Measurements from ENCODE around the gene NFYC. TPM values are rescaled to one million over a fixed set of nuclear protein-coding genes. Genes with fewer than 3 reads are reported as not detected.
"Not testable (repeated sequence)": the region's sequence is repeated elsewhere in the genome, so short reads cannot be mapped to it uniquely, and the experiment has no call there.

NFYC gene
- polyA plus RNA-seq, 12 donors = 50.9 to 81.8 (median 59.9) TPM; not detected in 1

GRCh38 chr1:40702810-40703209 lies 11.3 kb downstream of the NFYC start:
- not testable (repeated sequence) for DNase-seq

DNA sequence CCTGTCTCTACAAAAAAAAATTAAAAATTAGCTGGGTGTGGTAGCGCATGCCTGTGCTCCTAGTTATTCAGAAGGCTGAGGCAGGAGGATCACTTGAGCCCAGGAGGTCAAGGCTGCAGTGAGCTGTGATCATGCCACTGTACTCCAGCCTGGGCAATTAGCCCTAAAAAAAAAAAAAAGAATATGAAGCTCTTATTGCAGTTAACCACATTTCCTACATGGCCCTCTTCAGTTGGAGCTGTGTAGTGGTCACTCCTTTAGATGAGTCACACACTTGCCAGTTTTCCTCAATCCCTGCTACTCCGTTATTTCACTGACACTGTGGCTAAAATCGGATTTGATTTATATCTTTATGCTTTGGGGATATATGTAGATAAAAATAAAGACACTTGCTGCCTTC lies 11.8 kb downstream of the NFYC start:
- no peak for DNase-seq

DNA sequence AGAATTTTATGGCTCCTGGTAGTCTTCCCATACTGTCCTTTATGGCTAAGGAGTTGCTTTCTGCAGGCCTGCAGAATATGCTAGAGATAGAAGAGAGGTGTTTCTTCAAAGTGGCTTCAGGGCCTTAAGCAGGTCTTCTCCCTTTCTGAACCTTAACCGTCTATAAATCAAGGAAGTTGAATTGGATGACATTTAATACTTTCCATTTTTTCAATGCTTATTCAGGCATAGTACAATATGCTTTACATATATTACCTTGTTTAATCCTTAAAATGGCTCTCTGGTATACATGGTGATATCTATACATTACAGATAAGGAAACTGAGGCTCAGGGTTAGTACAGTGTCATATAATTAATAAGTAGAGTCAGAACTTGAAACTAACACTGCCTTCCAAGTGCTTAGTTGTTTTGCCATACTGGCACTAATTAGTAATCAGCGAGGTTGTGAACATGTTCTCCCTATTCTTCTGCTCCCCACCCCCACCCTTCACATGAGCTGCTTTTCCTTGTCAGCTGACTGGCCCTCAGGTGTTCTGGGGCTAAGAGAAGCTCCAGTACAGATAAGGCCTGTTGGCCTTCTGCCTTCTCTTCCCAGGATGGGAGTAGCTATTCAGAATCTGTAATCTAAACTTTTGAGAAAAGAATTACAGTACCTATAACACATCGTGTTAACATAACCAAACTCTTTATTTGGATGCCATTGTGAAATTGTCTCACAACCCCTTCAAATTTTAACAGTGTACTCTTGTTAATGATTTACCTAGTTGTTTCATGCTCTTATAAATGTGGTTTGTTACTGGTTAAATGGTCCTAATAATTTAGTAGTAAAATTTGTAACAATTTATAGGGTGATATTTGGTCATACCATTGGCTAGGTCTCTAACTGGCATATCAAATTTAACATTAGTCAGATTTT lies 13.6 kb downstream of the NFYC start:
- no peak for DNase-seq

- no peak for DNase-seq
Measured at GRCh38 chr1:40706626-40707025, 15.1 kb downstream of the NFYC start.

GRCh38 chr1:40708750-40709099 lies 17.2 kb downstream of the NFYC start:
- no peak for DNase-seq

DNA sequence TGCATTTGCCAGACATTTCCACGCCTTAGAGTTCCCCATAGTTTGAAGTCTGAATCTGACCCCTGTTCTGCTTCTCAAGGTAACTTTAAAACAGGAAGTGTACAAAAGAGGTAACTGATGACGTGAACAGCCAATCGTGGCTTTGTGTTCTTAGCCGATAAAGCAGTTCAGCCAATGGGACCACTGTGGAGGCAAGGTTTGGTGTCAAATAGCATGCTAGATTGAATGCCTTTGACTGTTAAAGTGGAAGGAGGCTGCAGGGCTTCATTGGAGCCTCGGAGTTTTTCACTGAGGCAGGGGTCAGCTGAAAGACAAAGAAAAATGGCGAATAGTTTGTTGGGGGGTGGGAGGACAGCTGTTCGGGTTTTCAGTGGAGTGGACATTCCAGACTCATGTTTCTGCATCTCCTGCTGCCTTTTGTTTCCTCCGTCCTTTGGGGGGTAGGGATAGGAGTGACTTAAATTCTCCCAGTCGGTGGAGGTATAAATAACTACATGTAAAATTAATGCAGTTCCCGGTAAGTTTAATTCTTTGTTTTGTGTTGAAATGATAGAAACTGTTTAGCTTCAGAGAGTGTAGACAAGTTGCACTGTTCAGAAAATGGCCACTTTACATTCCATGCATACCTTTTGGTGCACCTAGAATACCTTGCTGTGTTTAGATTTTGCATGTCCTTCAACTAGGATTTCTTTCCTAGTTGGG lies 17.7 kb downstream of the NFYC start:
- peak; percentile 91 for DNase-seq

- no peak for DNase-seq
Measured at GRCh38 chr1:40709802-40710278, 18.3 kb downstream of the NFYC start.

DNA sequence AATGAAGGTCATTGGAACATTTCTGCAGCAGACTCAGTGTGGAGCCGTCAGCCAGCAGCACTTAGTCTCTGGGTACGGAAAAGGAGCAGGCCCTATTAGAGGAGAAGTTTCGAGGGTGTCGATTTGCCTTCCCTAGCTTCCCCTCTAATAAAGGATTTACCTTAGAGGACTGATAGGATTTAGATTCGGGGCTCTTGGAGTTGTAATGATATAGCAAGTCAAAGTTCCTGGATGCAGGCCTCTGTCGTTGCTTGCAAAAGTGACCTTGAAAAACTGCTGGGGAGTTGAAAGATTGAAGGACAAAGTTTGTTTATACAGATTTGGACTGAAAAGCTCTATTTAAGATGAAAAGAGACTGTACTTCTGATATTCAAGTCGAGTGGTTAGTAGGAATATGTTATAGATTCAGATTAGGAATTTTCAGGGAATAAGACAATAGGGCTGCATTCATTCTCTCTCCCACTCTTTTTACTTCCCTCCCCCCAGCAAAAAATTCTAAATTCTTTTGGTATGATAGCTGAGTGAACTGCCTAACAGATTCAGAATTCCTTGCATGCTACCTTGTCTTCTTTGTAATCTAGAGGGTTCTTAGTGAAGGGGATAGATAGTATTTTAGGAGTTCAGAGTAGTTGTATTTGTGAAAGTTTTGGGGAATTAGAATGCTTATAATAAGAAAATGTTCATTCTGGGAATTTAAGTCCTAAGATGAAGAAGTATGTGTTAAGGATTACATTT lies 19.2 kb downstream of the NFYC start:
- no peak for DNase-seq

- no peak for DNase-seq
Measured at GRCh38 chr1:40711465-40712404, 20.2 kb downstream of the NFYC start.

DNA sequence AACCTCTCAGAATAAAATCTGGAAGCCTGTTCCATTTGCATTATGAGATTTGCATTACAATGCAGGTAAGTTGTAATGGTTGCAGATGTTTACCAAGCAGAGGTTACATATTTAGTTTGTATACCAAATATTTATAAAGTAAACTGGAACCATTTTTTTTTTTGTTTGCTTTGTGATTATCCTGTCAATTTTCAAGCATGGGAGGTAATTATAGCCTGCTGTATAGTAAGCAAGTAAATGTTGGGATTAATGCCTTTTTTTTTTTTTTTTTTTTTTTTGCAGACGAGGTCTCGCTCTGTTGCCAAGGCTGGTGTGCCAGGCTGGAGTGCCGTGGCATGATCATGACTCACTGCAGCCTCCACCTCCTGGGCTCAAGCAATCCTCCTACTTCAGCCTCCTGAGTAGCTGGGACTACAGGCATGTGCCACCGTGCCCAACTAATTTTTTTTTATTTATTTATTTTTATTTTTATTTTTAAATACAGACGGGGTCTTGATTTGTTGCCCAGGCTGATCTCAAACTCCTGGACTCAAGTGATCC lies 21.0 kb downstream of the NFYC start:
- no peak for DNase-seq

- DNase-seq = no peak
Measured at GRCh38 chr1:40712997-40713396, 21.5 kb downstream of the NFYC start.

DNA sequence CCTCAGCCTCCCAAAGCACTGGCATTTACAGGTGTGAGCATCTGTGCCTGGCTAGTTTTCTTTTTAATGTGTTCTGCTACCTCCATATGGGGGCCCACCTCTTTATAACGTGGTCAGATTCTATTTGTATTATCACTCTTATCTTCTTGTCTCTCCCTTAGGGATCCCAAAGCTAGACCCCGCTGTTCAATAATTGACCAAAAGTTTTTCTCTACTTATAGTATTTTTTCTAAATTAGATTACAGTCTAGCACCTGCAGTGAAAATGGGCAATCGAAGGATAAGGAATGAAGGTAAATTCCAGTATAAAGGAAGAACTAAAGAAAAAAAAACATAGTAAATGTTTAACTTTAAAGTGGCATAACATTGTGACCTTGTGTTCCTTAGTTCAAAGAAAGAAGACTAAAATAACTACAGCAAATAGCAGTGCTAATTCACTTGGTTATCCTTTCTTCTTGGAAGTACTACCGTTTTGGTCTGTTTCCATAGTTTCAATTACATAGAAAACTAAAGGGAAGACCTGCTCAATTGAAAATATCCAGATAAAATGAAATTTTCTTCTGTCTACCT lies 24.1 kb downstream of the NFYC start:
- DNase-seq = no peak

DNA sequence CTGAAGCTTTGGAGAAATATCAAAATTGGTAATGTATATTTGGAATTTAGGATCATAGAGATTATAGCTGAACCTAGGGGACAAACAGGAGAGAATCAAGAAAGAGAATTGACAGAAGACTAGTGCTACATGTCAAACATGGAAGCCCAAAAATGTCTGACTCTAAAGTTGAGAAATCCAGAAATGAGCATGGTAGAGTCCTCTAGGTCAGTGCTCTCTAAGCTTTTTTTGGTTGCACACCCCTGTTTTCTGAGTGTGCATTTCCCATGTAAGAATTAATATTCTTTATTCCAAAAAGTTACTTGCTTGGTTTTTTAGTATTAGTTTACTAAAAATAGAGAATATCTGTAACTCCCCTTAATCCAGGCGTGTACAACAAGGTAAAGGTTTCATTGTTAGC lies 25.6 kb downstream of the NFYC start:
- DNase-seq = no peak

GRCh38 chr1:40717955-40718354 lies 26.5 kb downstream of the NFYC start:
- DNase-seq = no peak

DNA sequence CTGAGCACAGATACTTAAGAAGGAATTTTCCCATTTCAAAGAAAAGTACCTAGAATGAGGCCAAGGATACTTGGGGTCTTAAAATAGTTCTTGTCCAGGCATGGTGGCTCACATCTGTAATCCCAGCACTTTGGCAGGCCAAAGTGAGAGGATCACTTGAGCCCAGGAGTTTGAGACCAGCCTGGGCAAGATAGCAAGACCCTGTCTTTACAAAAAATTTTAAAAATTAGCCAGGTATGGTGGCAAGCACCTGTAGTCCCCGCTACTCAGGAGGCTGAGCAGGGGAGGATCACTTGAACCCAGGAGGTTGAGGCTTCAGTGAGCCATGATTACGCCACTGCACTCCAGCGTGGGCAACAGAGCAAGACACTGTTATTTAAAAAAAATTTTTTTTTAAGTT lies 29.0 kb downstream of the NFYC start:
- DNase-seq = no peak

DNA sequence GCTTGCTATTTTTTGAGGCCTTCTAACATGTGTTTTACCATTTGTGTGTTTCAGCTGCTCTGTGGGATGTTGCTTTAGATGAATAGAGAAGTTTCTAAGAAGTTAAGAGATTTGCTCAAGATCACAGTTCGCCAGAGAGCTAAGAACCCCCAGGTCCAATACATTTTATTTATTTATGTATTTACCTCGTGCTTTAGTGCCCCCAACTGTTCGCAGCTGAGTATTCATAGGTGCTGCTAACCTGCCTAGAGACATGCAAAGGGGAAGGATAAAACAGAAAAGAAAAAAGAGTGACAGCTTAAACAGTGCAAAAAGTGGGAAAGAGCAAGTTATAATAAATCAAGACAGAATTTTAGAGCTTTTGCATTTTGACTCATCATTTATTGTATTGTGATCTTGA lies 31.1 kb downstream of the NFYC start:
- no peak for DNase-seq

- DNase-seq = no peak
Measured at GRCh38 chr1:40723196-40723955, 31.9 kb downstream of the NFYC start.

GRCh38 chr1:40727662-40728061 lies 36.2 kb downstream of the NFYC start:
- not testable (repeated sequence) for DNase-seq

GRCh38 chr1:40729316-40729862 lies 37.9 kb downstream of the NFYC start:
- DNase-seq = not testable (repeated sequence)
